EH (cell line): ENCODE measurements around the gene SCN3A.

Experiments
- DNase-seq: peaks from one replicate; pipeline ENCODE4 v3.0.0-alpha.2; 2015; ENCODE audit warnings: low read depth

The SCN3A gene

DNA sequence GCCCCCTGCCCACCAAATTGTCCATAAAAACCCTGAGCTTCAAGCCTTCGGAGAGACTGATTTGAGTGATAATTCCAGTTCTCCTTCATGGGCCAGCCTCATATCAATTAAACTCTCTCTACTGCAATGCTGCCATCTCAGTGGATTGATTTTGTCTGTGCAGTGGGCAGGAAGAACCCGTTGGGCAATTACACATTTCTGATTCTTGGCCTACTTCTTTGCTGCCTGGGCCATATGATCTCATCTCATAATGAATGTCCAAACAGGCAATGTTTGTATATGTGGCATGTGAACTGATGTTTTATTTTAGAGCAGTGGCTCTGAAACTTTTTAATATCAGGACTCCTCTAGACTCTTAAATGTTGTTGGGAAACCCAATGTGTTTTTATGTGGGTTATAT is 147.3 kb downstream of the SCN3A start:
- no peak for DNase-seq

DNA sequence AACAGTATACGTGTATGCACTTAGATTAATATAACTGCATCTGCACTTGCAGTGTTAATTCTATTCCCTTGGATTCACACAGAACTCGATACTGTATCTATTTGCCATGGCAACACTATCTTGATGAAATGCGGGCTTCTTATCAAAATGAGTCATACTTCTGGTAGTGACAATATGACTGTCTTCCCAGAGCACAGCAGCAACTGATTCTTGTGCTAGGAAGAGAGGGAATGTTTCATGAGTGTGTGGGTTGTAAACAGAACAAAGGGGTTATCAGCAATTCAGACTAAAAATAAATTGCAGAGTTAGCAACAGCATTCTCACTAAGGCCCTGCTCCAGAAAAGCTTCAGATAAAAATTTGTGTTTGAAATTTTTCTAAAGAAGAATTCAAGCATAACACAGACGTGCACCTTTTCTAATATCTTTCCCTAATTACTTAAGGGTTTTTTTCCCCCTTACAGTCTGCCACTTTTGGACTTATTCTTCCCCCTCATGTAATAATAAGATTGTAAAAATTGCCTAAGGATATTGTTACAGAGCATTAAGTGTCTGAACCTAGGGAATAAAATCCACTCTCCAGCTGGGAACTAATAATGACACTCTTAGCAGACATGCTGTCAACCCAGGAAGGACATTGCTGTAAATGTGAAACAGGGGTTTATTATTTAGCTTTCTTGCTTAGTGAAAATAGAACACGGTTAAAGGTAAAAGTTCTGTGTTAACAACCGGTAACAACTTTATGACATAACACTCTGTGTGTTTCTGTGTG is 148.6 kb downstream of the SCN3A start:
- peak; percentile 19 for DNase-seq

DNA sequence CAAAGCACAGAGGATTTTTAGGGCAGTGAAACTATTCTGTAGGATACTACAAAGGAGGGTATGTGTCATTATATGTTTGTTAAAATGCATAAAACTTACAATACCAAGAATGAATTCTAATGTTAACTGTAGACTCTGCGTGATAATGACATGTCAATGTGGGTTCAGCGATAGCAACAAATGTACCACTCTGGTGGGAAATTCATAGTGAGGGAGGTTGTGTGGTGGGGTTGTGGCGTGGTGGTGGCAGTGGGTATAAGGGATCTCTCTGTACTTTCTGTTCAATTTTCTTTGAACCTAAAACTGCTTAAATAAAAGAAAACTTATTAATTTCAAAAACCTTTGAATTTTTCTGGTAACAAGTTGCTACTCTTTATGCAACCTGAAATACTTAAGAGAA is 149.2 kb downstream of the SCN3A start:
- no peak for DNase-seq

DNA sequence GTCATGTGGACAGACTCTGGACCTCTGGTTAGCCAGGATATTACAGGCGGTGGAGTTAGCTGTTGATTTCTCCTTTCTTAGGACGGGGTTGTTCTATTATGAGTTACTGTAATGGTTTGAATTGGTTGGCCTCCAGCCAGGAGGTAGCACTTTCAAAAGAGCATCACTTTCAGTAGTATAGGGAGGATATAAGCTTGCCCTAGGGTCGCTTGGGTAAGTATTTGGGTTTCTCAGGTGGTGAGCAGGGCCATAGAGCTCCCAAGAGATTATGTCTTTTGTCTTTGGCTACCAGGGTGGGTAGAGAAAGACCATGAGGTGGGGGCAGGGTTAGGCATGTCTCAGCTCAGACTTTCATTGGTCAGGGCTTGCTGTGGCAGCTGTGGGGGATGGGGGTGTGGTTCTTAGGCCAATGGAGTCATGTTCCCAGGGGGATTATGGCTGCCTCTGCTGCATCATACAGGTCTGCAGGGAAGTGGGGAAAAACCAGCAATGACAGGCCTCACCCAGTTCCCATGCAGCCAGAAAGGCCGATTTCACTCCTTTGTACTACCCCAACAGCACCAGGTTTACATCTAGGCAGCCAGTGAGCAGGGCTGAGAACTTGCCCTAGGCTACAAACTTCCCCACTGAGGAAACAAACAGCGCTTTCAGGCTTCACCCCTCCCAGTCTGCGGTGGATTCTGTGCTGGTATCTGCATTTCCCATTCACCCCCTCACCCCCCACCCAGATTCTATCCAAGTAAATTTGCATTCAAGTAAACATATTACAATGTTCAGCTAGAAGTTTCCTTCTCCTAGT is 159.1 kb downstream of the SCN3A start:
- DNase-seq: no peak
